Dedifferentiated amniotic fluid mesenchymal stem cell (primary cell): ENCODE results near the gene ALMS1.
"Not testable (repeated sequence)": the region's sequence is repeated elsewhere in the genome, so short reads cannot be mapped to it uniquely, and the experiment has no call there.

ENCODE experiments used
- DNase-seq: peaks from one replicate; pipeline ENCODE4 v3.0.0-alpha.2; 2016; ENCODE audit errors: extremely low spot score

The ALMS1 gene

DNA sequence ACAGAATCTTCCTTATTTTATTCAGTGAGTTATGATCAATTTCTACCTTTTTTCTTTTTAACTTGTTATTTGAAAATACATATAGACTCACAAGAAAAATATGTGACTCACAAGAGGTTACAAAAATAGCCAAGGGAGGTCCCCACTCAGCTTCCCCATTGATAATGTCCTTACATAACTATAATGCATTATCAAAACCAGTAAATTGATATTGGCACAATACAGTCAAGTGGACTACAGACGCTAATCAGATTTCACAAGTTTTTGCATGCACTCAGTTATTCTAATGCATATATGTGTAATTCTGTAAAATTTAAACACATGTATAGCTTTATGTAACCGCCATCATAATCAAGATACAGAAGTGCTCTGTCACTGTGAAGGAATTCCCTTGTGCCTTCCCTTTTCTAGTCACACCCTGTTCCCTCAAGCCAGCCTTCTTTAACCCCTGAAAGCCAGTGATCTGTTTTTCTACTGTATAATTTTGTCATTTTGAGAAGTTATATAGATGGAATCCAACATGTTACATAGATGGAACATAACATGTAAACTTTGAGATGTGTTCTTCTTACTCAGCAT, 118.4 kb downstream of the ALMS1 start:
- no peak for DNase-seq

- not testable (repeated sequence) for DNase-seq
Observed at GRCh38 chr2:73504850-73505249, 119.2 kb downstream of the ALMS1 start.

- not testable (repeated sequence) for DNase-seq
Observed at GRCh38 chr2:73510470-73510869, 124.8 kb downstream of the ALMS1 start.

GRCh38 chr2:73516033-73516432, 130.4 kb downstream of the ALMS1 start:
- DNase-seq = no peak

- no peak for DNase-seq
Observed at GRCh38 chr2:73528688-73529087, 143.1 kb downstream of the ALMS1 start.

GRCh38 chr2:73530773-73531172, 145.1 kb downstream of the ALMS1 start:
- not testable (repeated sequence) for DNase-seq

DNA sequence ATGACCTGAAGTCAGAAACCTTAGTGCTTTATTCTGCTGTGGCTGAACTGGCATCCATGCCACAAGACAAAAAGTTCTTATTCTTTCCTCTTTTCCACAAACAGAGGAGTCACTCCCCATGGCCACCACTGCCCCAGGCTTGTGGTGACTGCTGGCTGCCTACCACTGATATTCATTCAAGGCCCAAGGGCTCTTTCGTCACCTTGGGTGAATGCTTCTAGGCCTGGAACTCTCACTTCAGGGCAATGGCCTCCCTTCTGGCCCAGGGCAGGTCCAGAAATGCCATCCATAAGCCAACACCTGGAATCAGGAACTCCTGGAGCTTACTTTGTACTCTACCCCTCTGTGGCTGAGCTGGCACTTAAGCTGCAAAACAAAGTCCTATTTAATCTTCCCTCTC, 146.7 kb downstream of the ALMS1 start:
- no peak for DNase-seq

DNA sequence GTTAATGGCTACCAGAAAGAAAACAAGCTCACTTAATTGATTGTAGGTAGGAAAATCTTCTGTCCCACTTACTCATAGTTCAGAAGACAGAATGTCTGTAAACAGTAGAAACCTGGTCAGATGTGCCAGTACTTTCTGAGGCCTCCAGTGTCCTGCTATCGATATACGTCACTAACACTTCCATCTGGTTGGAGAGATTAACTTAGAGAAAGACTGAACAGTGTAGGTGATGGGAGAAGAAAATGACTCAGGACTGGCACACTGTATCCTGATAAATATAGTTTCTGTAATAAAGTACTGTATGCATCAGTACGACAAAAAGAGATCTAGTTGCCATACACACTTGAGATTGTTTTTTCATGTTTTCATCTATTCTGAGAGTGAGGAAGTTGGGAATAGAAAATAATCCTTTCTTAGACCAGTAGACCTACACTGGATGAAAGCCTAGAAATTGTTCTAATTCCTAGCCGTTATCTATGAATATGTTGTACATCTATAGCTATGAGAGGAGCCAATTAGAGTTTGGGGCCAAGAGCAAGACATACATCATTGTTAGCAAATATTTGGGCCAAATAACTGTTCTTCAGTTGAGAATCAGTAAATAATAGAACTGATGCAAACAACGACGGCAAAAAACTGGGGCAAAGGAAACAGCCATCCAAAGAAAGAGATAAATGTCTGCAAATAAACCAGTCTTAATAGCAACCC, 150.7 kb downstream of the ALMS1 start:
- DNase-seq = no peak

- DNase-seq = not testable (repeated sequence)
Observed at GRCh38 chr2:73560875-73561274, 175.2 kb downstream of the ALMS1 start.

DNA sequence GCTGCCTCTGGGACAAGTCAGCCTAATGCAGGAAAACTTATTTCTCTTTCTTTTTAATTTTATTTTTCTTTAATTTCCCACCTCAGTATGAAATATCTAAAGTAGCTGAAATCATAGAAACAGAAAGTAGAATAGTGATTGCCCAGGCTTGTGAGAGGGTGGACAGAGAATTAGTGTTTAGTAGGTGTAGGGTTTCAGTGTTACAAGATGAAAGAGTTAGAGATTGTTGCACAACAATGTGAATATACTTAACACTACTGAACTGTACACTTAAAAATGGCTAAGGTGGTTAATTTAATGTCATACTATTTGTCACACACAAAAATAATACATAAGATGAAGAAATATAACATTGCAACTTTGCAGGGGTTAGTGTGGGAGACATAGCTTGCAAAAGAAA, 175.8 kb downstream of the ALMS1 start:
- DNase-seq = no peak

GRCh38 chr2:73564986-73565385, 179.3 kb downstream of the ALMS1 start:
- no peak for DNase-seq

DNA sequence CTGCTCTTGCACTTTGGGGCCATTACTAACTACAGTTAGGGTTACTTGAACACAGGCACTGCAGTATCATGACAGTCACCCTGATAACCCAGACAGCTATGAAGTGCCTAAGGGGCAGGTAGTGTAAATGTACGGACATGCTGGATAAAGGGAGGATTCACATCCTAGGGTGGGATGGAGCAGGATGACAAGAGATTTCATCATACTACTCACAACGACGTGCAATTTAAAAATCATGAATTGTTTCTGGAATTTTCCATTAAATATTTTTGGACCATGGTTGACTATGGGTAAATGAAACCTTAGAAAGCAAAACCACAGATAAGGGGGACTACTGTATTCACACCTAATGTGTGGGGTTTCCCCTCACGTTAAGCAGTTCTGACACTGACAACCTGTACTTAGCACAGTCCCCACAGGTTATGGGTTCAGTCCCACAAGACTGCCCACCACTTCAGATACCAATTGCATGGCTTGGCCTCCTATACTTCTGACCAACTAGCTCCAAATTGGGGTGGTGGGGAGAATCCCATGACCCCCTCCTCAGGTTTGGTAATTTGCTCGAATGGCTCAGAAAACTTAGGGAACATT, 180.7 kb downstream of the ALMS1 start:
- DNase-seq = no peak

- no peak for DNase-seq
Observed at GRCh38 chr2:73575261-73575660, 189.6 kb downstream of the ALMS1 start.

- no peak for DNase-seq
Observed at GRCh38 chr2:73582364-73582763, 196.7 kb downstream of the ALMS1 start.

DNA sequence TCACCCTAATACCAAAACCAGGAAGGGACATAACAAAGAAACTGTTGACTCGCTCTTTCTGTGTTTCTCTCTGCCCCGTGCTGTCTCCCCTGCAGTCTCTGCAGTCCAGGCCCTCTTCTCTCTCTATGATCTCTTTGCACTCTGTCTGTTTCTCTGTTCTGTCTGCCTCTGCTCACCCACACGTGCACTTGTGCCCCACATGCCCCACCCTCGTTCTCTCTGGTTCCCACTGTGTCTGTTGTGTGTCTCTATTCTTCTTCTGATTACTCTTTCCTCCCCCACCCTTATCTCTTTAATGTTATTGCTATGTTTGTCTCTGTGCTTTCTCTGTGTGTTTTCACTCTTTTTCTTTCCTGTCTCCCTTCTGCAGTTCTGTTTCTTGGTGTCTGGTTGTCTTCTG, 202.5 kb downstream of the ALMS1 start:
- no peak for DNase-seq

DNA sequence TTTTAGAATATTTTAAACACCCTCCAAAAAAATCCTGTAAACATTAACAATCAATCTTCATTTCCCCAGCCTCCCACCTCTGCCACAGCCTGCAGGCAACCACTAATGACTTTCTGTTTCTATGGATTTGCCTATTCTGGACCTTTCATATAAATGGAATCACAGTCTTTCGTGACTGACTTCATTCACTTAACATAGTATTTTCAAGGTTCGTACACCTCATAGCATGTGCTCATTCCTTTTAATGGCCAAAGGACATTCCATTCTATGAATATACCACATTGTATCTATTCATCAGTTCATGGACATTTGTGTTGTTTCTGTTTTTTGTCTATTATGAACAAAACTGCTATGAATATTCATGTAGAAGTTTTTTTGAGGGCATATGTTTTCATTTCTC, 208.0 kb downstream of the ALMS1 start:
- DNase-seq = no peak

DNA sequence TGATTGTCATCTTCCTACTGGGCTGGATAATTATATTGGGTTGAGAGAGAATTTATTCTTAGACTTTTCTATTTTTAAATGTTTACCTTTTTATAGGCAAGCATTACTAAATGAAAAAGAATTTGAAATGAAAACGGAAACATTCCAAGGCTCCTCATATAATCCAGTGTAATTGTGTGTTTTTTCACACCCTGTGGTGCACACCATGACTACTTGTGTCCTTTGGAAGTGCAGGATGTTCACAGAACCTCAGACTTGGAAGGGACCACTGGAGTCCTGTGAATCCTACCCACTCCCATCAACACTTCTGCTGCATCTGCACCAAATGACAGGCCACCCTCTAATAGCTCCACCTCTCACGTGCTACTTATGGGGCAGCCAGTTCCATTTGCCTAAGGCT, 208.6 kb downstream of the ALMS1 start:
- DNase-seq = no peak

- DNase-seq = no peak
Observed at GRCh38 chr2:73601780-73602179, 216.1 kb downstream of the ALMS1 start.

DNA sequence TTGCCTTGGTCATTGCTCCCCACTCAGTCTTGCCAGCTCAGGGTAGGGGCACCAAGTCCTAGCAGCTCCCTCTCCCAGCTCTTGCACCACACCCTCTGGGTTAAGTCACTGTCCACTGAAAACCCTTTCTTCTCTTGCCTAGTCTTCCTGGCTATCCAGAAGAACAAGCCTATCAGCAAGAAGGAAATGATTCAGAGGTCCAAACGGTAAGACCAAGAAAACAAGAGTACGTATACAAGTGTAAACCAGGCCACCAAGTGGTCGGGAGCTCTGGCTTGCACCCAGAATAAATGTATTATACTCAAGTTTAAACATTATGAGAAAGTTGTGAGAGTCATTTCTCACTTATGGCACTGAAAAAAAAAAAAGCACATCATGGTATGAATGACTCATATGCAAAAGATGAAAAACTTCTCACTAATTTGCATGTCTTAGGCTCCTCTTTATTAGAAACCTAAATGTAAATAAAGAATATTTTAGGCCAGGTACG, 217.5 kb downstream of the ALMS1 start:
- DNase-seq = not testable (repeated sequence)

DNA sequence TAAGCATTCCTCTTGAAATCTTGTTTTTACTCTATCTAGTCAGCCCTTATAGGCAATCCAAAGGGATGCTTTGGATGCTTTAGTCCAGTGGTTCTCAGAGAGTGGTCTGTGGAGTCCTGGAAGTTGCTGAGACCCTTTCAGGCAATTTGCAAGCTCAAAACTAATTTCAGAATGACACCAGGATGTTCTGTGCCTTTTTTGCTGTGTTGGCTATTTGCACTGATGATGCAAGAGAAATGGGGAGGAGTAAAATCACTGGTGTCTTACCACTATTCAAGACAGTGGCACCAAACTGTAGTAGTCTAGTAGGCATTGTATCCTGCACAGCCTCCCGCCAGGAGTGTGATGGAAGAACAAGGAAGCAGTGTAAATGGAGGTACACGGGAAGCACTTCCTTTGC, 219.0 kb downstream of the ALMS1 start:
- not testable (repeated sequence) for DNase-seq

DNA sequence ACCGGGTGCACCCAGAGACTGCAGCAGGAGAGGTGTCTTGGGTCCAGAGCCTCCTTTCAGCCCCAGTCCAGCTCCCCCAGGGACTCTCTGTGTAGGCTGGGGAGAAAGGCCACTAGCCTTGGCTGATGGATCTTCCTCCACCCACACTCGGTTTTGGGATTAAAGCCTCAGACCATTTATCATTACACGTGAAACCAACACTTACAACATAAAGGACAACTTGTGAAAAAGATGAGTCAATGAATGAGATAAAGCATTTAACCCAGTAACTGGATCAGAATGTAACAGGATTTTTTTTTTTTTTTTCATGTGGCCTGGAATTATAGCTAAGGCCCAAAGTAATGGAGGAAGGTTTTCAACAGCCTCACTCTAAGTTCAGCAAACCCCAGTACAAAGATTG, 224.5 kb downstream of the ALMS1 start:
- no peak for DNase-seq

GRCh38 chr2:73611193-73611592, 225.6 kb downstream of the ALMS1 start:
- DNase-seq = no peak

GRCh38 chr2:73611867-73612266, 226.2 kb downstream of the ALMS1 start:
- no peak for DNase-seq
